Parietal lobe (tissue), 1 donor: ENCODE results near the gene MC4R. TPM values are rescaled to one million over a fixed set of nuclear protein-coding genes. Genes with fewer than 3 reads are reported as not detected.

Experiments used
- total RNA-seq: library from RNA; depleted of rRNA; stranded (reverse); fragments of >200 nt; gene quantifications from one replicate; pipeline ENCODE4 v1.2.3, GENCODE V29; 2014

MC4R gene
- total RNA-seq = 1.3 TPM

DNA sequence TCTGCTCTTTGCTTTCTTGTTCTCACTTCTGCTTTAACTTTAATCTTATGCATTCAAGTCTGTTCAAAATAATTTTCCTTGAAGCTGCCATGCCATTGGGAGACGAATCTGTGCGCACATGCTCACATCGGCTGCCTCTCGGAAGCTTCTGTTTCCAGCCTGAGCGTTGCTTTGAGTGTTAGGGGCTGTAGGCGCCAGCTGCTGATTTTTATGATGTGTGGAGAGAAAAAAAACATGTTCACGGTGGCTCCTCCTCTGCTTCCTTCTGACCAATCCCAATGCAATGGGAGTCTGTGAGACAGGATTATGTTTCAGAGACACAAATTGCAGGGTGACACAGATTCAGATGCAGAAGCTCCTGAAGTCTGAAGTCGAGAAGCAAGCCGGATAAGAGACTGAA, at the start of gene MC4R:
MC4R (minus strand) TSS at position 180 of the 400 bp plus-strand sequence. CDS start 426 bp downstream, outside the sequence.

